GM18526 (cell line): ENCODE data around the gene LY86.

Source experiments
- POLR2A ChIP-seq: IDR thresholded peaks from 3 replicates; pipeline ENCODE4 v1.6.1; 2011; ENCODE audit not compliant: insufficient read length; ENCODE audit errors: extremely low read depth

LY86 gene

DNA sequence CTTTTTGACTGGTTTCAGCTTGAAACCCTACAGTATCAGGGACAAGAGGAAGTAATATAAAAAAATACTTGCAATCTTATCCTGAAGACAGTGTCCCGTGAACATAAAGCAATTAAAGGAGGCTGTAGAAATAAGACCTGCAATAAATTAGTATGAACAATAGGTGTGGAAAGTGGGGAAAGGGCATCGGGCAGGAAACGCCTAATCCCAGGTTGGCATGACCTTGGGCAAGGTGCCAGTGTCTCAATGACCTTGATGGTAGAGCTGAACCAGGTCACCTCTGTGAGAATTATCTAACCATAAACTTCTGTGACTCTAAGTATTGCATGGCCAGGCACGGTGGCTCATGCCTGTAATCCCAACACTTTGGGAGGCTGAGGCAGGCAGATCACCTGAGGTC is 115.2 kb downstream of the LY86 start:
- no peak for TF ChIP-seq POLR2A
